Naive thymus-derived CD4-positive, alpha-beta T cell (primary cell): Measurements from ENCODE around the gene P2RY8. TPM values are rescaled to one million over a fixed set of nuclear protein-coding genes. Genes with fewer than 3 reads are reported as not detected.

ENCODE experiments used
- ATAC-seq: fragments of 150-1000 bp; cut with Tn5 transposase; 2 replicates; pipeline ENCODE4 v1.10.0; 2021; ENCODE audit warnings: mild to moderate bottlenecking, moderate library complexity
- CTCF ChIA-PET: fragments of 350-600 bp; sonication (Branson Sonifier 250); formaldehyde crosslinking; loops from one replicate; lab custom pipeline; 2021; ENCODE audit warnings: antibody characterized with exemption; lab: Charles Lee
- POLR2A ChIA-PET: fragments of 350-600 bp; sonication (Branson Sonifier 250); formaldehyde crosslinking; loops from one replicate; lab custom pipeline; 2021; ENCODE audit warnings: antibody characterized with exemption, inconsistent platforms; lab: Charles Lee
- DNase-seq, 9 donors: peaks; one replicate each; pipeline versions ENCODE4 v3.0.0 to v3.0.0-alpha.2; 2020 to 2022; ENCODE audit warnings: mixed read lengths in 1 of 9
- H3K27ac ChIP-seq: one replicate; pipeline ENCODE4 v1.7.0; 2013; ENCODE audit warnings: mild to moderate bottlenecking, low read depth, low read length, moderate library complexity
- H3K27me3 ChIP-seq, 2 donors: one replicate each; pipeline ENCODE4 v1.7.0; 2013; ENCODE audit warnings: low read length in 2 of 2, mild to moderate bottlenecking in 2 of 2, moderate library complexity in 2 of 2; ENCODE audit not compliant: control insufficient read depth in 2 of 2, insufficient read depth in 2 of 2
- H3K36me3 ChIP-seq, 3 experiments: 1 replicate in 2 of 3; 2 replicates in 1 of 3; pipeline ENCODE4 v1.7.0; 2013; ENCODE audit warnings: low read length in 3 of 3, mild to moderate bottlenecking in 3 of 3, moderate library complexity in 1 of 3; ENCODE audit not compliant: insufficient read depth in 3 of 3, control insufficient read depth in 2 of 3
- H3K4me1 ChIP-seq, 2 donors: one replicate each; pipeline ENCODE4 v1.7.0; 2013; ENCODE audit warnings: low read length in 2 of 2, mild to moderate bottlenecking in 2 of 2, moderate library complexity in 1 of 2; ENCODE audit not compliant: control insufficient read depth in 2 of 2, insufficient read depth in 2 of 2
- H3K4me3 ChIP-seq: 2 replicates; pipeline ENCODE4 v1.7.0; 2013; ENCODE audit warnings: mild to moderate bottlenecking, low read length
- H3K9me3 ChIP-seq, 3 experiments: 1 replicate in 2 of 3; 2 replicates in 1 of 3; pipeline ENCODE4 v1.7.0; 2013; ENCODE audit warnings: low read length in 3 of 3; ENCODE audit not compliant: control insufficient read depth in 2 of 3
- H3K27ac Mint-ChIP-seq, 9 donors: one replicate each; pipeline ENCODE4 v1.8.0; 2020 to 2022; ENCODE audit warnings: mixed read lengths in 9 of 9, mild to moderate bottlenecking in 8 of 9, moderate library complexity in 5 of 9, inconsistent platforms in 2 of 9
- H3K27me3 Mint-ChIP-seq, 5 donors: one replicate each; pipeline ENCODE4 v1.8.0; 2021 to 2022; ENCODE audit warnings: mixed read lengths in 5 of 5, mild to moderate bottlenecking in 1 of 5
- H3K36me3 Mint-ChIP-seq, 5 donors: one replicate each; pipeline ENCODE4 v1.8.0; 2020 to 2022; ENCODE audit warnings: mixed read lengths in 5 of 5, mild to moderate bottlenecking in 3 of 5, inconsistent platforms in 1 of 5
- H3K4me1 Mint-ChIP-seq, 7 donors: one replicate each; pipeline ENCODE4 v1.8.0; 2020 to 2022; ENCODE audit warnings: mixed read lengths in 7 of 7, mild to moderate bottlenecking in 3 of 7, inconsistent platforms in 1 of 7
- H3K4me3 Mint-ChIP-seq, 10 donors: one replicate each; pipeline ENCODE4 v1.8.0; 2020 to 2022; ENCODE audit warnings: mild to moderate bottlenecking in 10 of 10, mixed read lengths in 10 of 10, moderate library complexity in 6 of 10, inconsistent platforms in 2 of 10
- H3K9me3 Mint-ChIP-seq, 11 donors: one replicate each; pipeline ENCODE4 v1.8.0; 2020 to 2022; ENCODE audit warnings: mixed read lengths in 11 of 11, mild to moderate bottlenecking in 4 of 11, inconsistent platforms in 1 of 11, moderate library complexity in 1 of 11
- intact Hi-C, 2 donors: fragments of 100-400 bp; cut with micrococcal nuclease; formaldehyde crosslinking; loops; one replicate each; pipeline ENCODE4 v1.15.1; 2023
- polyA plus RNA-seq, 2 donors: library from polyadenylated mRNA; unstranded; fragments of 300-500 nt; fragmentation: Illumina TruSeq; gene quantifications; one replicate each; pipeline ENCODE4 v1.2.3, GENCODE V29; 2021
- total RNA-seq, 6 experiments: library from RNA in 5 of 6; stranded (reverse) in 5 of 6; gene quantifications; 1 replicate in 5 of 6; 2 replicates in 1 of 6; pipeline ENCODE4 v1.2.3 and lab custom pipeline; 2021 to 2026

P2RY8 gene
- total and polyA plus RNA-seq, 7 experiments from 2014 or later, result 109 to 277 (median 149) TPM

- ATAC-seq, result no peak
- peaks cover 18 to 48% (median 41%) of the 10 kb centered on the region in 5 donors for H3K36me3 Mint-ChIP-seq
- peaks cover 0 to 9% (median 0%) of the 10 kb centered on the region in 3 experiments for H3K9me3 ChIP-seq
- H3K36me3 ChIP-seq, result peaks cover 3 to 46% (median 11%) of the 10 kb centered on the region in 3 experiments
- no peak overlapping the region for H3K4me3 Mint-ChIP-seq
- H3K27me3 Mint-ChIP-seq, result no peaks in the 10 kb centered on the region
- H3K4me3 ChIP-seq, result no peak overlapping the region
- peaks cover 0 to 11% (median 4%) of the 10 kb centered on the region in 11 donors for H3K9me3 Mint-ChIP-seq
- no peak overlapping the region for H3K27ac ChIP-seq
- CTCF ChIA-PET, result no interaction called here
- H3K27me3 ChIP-seq, result no peaks in the 10 kb centered on the region
- POLR2A ChIA-PET, result no interaction called here
- intact Hi-C loops, result no loop called here
- DNase-seq, result no peak
- peaks cover 17 to 31% (median 23%) of the 10 kb centered on the region in 7 donors for H3K4me1 Mint-ChIP-seq
- H3K27ac Mint-ChIP-seq, result peak overlapping the region in 7 of 9 donors; percentile 22 to 85 (median 59)
- H3K4me1 ChIP-seq, result peaks cover 8 to 15% of the 10 kb centered on the region in 2 donors
Observed at GRCh38 chrX:1511829-1512228, 25.2 kb downstream of the P2RY8 start.

GRCh38 chrX:1511150-1511549 is 25.8 kb downstream of the P2RY8 start:
- H3K9me3 Mint-ChIP-seq, result peaks cover 0 to 11% (median 4%) of the 10 kb centered on the region in 11 donors
- no peak overlapping the region for H3K27ac ChIP-seq
- H3K36me3 ChIP-seq, result peaks cover 3 to 48% (median 11%) of the 10 kb centered on the region in 3 experiments
- peaks cover 14 to 30% (median 19%) of the 10 kb centered on the region in 7 donors for H3K4me1 Mint-ChIP-seq
- ATAC-seq (no peak), DNase-seq (no peak)
- H3K9me3 ChIP-seq, result peaks cover 0 to 9% (median 0%) of the 10 kb centered on the region in 3 experiments
- intact Hi-C loops, result no loop called here
- POLR2A ChIA-PET, result no interaction called here
- H3K36me3 Mint-ChIP-seq, result peaks cover 18 to 46% (median 34%) of the 10 kb centered on the region in 5 donors
- peaks cover 8 to 15% of the 10 kb centered on the region in 2 donors for H3K4me1 ChIP-seq
- no peak overlapping the region for H3K4me3 ChIP-seq
- H3K27me3 ChIP-seq, result no peaks in the 10 kb centered on the region
- no peaks in the 10 kb centered on the region for H3K27me3 Mint-ChIP-seq
- H3K4me3 Mint-ChIP-seq, result no peak overlapping the region
- CTCF ChIA-PET, result no interaction called here
- H3K27ac Mint-ChIP-seq, result peak overlapping the region in 6 of 9 donors; percentile 22 to 85 (median 50)

GRCh38 chrX:1507511-1508463 is 29.2 kb downstream of the P2RY8 start:
- Histone ChIP-seq H3K4me3 (peak overlapping the region; percentile 2), H3K9me3 (no peaks in the 10 kb centered on the region), H3K4me1 (peaks cover 8 to 20% of the 10 kb centered on the region in 2 donors), H3K36me3 (peaks cover 0 to 47% (median 8%) of the 10 kb centered on the region in 3 experiments), H3K27ac (no peak overlapping the region), H3K27me3 (no peaks in the 10 kb centered on the region)
- Mint-ChIP-seq H3K27me3 (no peaks in the 10 kb centered on the region), H3K4me3 (no peak overlapping the region), H3K27ac (peak overlapping the region in 6 of 9 donors; percentile 31 to 82 (median 69)), H3K4me1 (peaks cover 10 to 38% (median 33%) of the 10 kb centered on the region in 7 donors), H3K36me3 (peaks cover 7 to 40% (median 28%) of the 10 kb centered on the region in 5 donors), H3K9me3 (peaks cover 0 to 3% (median 0%) of the 10 kb centered on the region in 11 donors)
- DNase-seq, result no peak
- peak; percentile 76 for ATAC-seq
- CTCF ChIA-PET, result no interaction called here
- POLR2A ChIA-PET, result no interaction called here
- intact Hi-C loops, result no loop called here

GRCh38 chrX:1506916-1507315 is 30.1 kb downstream of the P2RY8 start:
- no peak for ATAC-seq
- peaks cover 7 to 44% (median 42%) of the 10 kb centered on the region in 7 donors for H3K4me1 Mint-ChIP-seq
- peak overlapping the region in 2 of 9 donors; percentile 47 to 75 for H3K27ac Mint-ChIP-seq

GRCh38 chrX:1502853-1503252 is 34.1 kb downstream of the P2RY8 start:
- Mint-ChIP-seq H3K36me3 (peaks cover 0 to 33% (median 13%) of the 10 kb centered on the region in 5 donors), H3K4me1 (peaks cover 4 to 45% (median 39%) of the 10 kb centered on the region in 7 donors), H3K27ac (peak overlapping the region; percentile 67 to 85 (median 79)), H3K27me3 (no peaks in the 10 kb centered on the region), H3K4me3 (peak overlapping the region in 1 of 10 donors; percentile 25), H3K9me3 (peaks cover 0 to 2% (median 0%) of the 10 kb centered on the region in 11 donors)
- ChIA-PET POLR2A (no interaction called here), CTCF (no interaction called here)
- ATAC-seq, result no peak
- H3K36me3 ChIP-seq, result peaks cover 5 to 36% (median 8%) of the 10 kb centered on the region in 3 experiments
- H3K27me3 ChIP-seq, result no peaks in the 10 kb centered on the region
- no peak overlapping the region for H3K4me3 ChIP-seq
- intact Hi-C loops, result no loop called here
- H3K9me3 ChIP-seq, result no peaks in the 10 kb centered on the region
- peaks cover 7 to 20% of the 10 kb centered on the region in 2 donors for H3K4me1 ChIP-seq
- DNase-seq, result no peak
- peak overlapping the region; percentile 44 for H3K27ac ChIP-seq

More at GRCh38 chrX:1506916-1507315, 30.1 kb downstream of the P2RY8 start:
- H3K4me3 ChIP-seq, result no peak overlapping the region
- H3K27me3 ChIP-seq, result no peaks in the 10 kb centered on the region
- H3K27ac ChIP-seq, result no peak overlapping the region
- H3K9me3 ChIP-seq, result no peaks in the 10 kb centered on the region
- Mint-ChIP-seq H3K36me3 (peaks cover 7 to 38% (median 23%) of the 10 kb centered on the region in 5 donors), H3K9me3 (peaks cover 0 to 3% (median 0%) of the 10 kb centered on the region in 11 donors), H3K27me3 (no peaks in the 10 kb centered on the region), H3K4me3 (peak overlapping the region in 1 of 10 donors; percentile 5)
- POLR2A ChIA-PET, result no interaction called here
- intact Hi-C loops, result no loop called here
- CTCF ChIA-PET, result no interaction called here
- peaks cover 0 to 53% (median 11%) of the 10 kb centered on the region in 3 experiments for H3K36me3 ChIP-seq
- H3K4me1 ChIP-seq, result peaks cover 8 to 21% of the 10 kb centered on the region in 2 donors
- DNase-seq, result no peak

- ATAC-seq (peak; percentile 15), DNase-seq (no peak)
- peaks cover 7 to 14% of the 10 kb centered on the region in 2 donors for H3K4me1 ChIP-seq
- peak overlapping the region; percentile 44 for H3K27ac ChIP-seq
- H3K9me3 ChIP-seq, result no peaks in the 10 kb centered on the region
- no peaks in the 10 kb centered on the region for H3K27me3 ChIP-seq
- peaks cover 0 to 2% (median 0%) of the 10 kb centered on the region in 11 donors for H3K9me3 Mint-ChIP-seq
- intact Hi-C loops, result no loop called here
- H3K27ac Mint-ChIP-seq, result peak overlapping the region; percentile 54 to 85 (median 72)
- no peak overlapping the region for H3K4me3 Mint-ChIP-seq
- H3K36me3 Mint-ChIP-seq, result peaks cover 0 to 32% (median 12%) of the 10 kb centered on the region in 5 donors
- POLR2A ChIA-PET, result no interaction called here
- no peak overlapping the region for H3K4me3 ChIP-seq
- H3K27me3 Mint-ChIP-seq, result no peaks in the 10 kb centered on the region
- H3K36me3 ChIP-seq, result peaks cover 5 to 34% (median 8%) of the 10 kb centered on the region in 3 experiments
- H3K4me1 Mint-ChIP-seq, result peaks cover 4 to 49% (median 34%) of the 10 kb centered on the region in 7 donors
- CTCF ChIA-PET, result no interaction called here
Observed at GRCh38 chrX:1502241-1502640, 34.7 kb downstream of the P2RY8 start.
